Fibroblast of the aortic adventitia (primary cell): Measurements from ENCODE around the gene TPO. TPM values are rescaled to one million over a fixed set of nuclear protein-coding genes. Genes with fewer than 3 reads are reported as not detected.
"Not testable (repeated sequence)": the region's sequence is repeated elsewhere in the genome, so short reads cannot be mapped to it uniquely, and the experiment has no call there.

Experiments used
- DNase-seq: peaks from one replicate; pipeline ENCODE4 v3.0.0-alpha.2; 2010; ENCODE audit warnings: low read depth
- H3K4me3 ChIP-seq: 2 replicates; pipeline ENCODE4 v1.5.1; 2011; ENCODE audit warnings: low read depth, mild to moderate bottlenecking, control low read depth, low read length, moderate library complexity
- CTCF ChIP-seq: IDR thresholded peaks from 2 replicates; pipeline ENCODE4 v1.5.1; 2011; ENCODE audit warnings: mild to moderate bottlenecking, low read length, control low read depth, inconsistent platforms; ENCODE audit not compliant: insufficient read depth
- total RNA-seq: library from RNA; depleted of rRNA; stranded (reverse); fragments of >200 nt; gene quantifications from 2 replicates; pipeline ENCODE4 v1.2.3, GENCODE V29; 2012; ENCODE audit warnings: low replicate concordance

Gene TPO
- total RNA-seq, 1 donor, result not detected

GRCh38 chr2:1373830-1374229 is 39.4 kb upstream of the TPO start:
- TF ChIP-seq CTCF, result no peak
- no peak overlapping the region for H3K4me3 ChIP-seq
- DNase-seq, result no peak

- TF ChIP-seq CTCF, result no peak
- H3K4me3 ChIP-seq, result no peak overlapping the region
- no peak for DNase-seq
These were observed 39.0 kb upstream of the TPO start for GRCh38 chr2:1374287-1374686.

DNA sequence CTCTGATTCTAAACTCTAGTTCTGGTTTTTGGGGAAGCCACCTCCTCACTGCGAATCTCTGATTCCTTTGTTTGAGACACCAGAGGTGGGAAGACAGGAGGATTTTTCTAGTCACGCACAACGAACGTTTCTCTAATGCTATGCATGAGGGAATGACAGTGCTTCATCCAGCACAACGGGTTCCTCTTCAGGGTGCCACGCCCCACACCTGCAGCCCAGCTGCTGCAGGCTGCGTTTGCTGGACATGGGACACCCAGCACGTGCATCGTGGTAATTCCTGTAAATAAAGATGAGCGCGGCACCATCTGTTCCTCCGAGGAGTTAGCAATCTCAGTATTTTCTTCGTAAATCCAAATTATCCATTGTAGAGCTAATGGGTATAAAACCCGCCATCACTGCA is 37.5 kb upstream of the TPO start:
- no peak for DNase-seq
- H3K4me3 ChIP-seq, result no peak overlapping the region
- no peak for TF ChIP-seq CTCF

GRCh38 chr2:1377473-1377872 is 35.8 kb upstream of the TPO start:
- H3K4me3 ChIP-seq, result no peak overlapping the region
- no peak for TF ChIP-seq CTCF
- DNase-seq, result no peak

DNA sequence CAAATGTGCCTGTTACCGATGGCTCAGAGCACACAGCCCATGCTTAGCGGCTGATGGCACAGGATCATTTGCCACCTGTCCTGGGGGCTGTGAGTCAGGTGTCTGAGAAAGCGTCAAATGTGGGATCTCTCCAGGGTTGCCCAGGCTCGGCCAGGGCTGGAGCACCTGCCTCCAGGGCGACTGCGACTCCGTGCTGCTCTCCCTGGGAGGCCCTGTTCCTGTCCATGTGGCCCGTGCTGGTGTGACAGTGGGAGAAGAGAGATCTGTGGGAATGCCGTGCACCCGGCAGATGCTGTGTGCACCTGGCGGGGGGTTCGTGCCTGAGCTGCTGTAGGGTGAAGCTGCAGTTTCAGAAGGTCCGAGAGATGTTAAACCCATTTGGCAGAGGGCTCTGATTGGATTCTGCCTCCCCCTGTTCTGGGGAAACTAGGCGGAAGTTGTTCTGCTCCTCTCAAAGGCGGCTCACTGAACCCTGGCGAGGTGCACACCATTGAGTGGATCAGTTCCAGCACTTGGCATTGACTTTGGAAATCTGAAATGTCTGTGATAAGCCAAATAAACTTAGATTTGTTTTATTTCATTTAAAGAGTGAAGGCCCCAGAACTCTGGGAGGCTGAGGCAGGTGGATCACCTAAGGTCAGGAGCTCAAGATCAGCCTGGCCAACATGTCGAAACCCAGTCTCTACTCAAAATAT is 34.7 kb upstream of the TPO start:
- no peak overlapping the region for H3K4me3 ChIP-seq
- TF ChIP-seq CTCF, result no peak
- no peak for DNase-seq

DNA sequence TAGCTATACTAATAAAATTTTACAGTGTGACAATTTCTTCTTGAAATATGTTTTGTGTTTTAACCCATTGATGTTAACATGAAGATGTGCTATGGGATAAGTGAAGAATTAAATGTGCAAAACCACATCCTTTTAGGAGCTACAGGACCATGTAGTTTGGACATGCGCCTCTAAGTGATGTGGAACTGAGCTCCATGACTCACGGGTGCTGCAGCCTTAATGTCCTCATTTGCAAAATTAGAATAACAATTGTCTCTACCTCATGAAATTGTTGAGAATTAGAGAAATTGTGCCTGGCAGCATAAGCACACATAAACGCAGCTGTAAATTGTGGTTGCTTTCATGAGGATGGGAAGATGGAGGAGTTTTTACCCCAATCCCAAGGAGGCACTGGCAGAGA is 31.6 kb upstream of the TPO start:
- no peak for TF ChIP-seq CTCF
- DNase-seq, result no peak
- no peak overlapping the region for H3K4me3 ChIP-seq

- H3K4me3 ChIP-seq, DNase-seq: not testable (repeated sequence)
These were observed 25.1 kb upstream of the TPO start for GRCh38 chr2:1387954-1388725.

- not testable (repeated sequence) for H3K4me3 ChIP-seq, DNase-seq
These were observed 23.1 kb upstream of the TPO start for GRCh38 chr2:1390118-1390517.
